ENCODE data around the gene CDH22. TPM values are rescaled to one million over a fixed set of nuclear protein-coding genes. Genes with fewer than 3 reads are reported as not detected.

Gene CDH22
- total and polyA plus RNA-seq, 10 of the 15 experiments (the other 5 are each of a cell fraction or from before 2014, with no cell fraction given): not detected

DNA sequence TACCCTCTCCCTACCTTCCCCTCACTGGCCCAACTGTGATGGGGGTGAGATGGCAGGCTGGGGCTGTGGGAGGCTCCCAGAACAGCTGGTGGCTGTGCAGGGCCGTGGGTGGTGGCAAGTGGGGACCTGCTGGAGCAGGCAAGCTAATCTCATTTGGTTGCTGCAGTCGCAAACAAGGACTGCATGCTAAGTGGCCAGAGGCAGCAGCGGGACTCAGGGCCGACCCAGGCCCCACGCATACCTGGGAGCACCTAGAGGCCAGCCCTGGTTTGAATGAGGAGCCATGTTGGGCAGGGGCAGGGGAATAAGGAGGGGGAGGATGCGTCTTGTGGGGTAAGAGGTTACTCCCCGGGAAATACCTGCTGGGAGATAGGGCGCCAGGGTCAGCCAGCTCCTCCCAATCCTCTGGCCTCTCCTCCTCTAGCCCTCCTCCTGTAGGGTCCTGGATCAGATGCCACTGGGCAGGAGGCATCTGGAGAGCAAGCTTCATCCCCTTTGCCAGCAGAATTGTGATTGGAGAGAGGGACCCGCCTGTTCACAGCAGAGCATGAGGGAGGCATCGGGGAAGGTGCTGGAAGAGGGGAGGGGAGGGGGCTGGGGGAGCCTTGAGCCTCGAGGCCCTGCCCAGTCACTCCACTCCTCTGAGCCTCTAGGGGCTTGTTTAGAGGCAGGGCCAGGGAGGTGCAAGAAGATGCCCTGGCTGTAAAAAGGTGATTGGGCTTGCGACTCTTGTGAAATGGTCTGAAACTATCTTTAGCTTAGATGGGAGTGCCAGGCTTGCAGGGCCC lies 24.3 kb upstream of the CDH22 start:
- CTCF ChIA-PET: interaction anchor here (1.5 to 1.6 kb wide), 2 partner anchors 16 to 26 kb away, joined by 5 to 7 read pairs; no protein-coding TSS in a partner anchor
- Histone ChIP-seq H3K4me2 (ENCODE audit: control insufficient read depth, insufficient read depth) (no peak overlapping the region), H3K36me3 (ENCODE audit: control insufficient read depth in 2 of 2, insufficient read depth in 2 of 2, low read length in 1 of 2) (no peaks in the 10 kb centered on the region), H3K9me3 (replicated peaks; ENCODE audit: control insufficient read depth, insufficient read depth, low read length) (no peaks in the 10 kb centered on the region), H3K4me3 (no peak overlapping the region), H3K27me3 (replicated peaks in 1 of 2; ENCODE audit: control insufficient read depth in 2 of 2, insufficient read depth in 2 of 2, low read length in 1 of 2) (peaks cover 4 to 6% of the 10 kb centered on the region in 2 experiments; a peak in 3 of 4 replicates), H2AFZ (ENCODE audit: control insufficient read depth, low read depth, low read length) (no peak overlapping the region), H3K4me1 (ENCODE audit: control insufficient read depth, insufficient read depth, low read length) (no peaks in the 10 kb centered on the region), H3K9ac (ENCODE audit: control insufficient read depth, insufficient read depth, low read length) (no peak overlapping the region), H4K20me1 (ENCODE audit: control insufficient read depth, insufficient read depth) (no peaks in the 10 kb centered on the region), H3K27ac (ENCODE audit: control insufficient read depth, insufficient read depth) (no peak overlapping the region), H3K79me2 (ENCODE audit: control insufficient read depth, insufficient read depth, low read length) (no peaks in the 10 kb centered on the region)
- DNase-seq (ENCODE audit: low read depth, low spot score) (no peak), FAIRE-seq (no peak), ATAC-seq (no peak)
- intact Hi-C loops (cut with micrococcal nuclease; ENCODE audit: unreplicated experiment) (no loop called here), in situ Hi-C loops (cut with MboI) (no loop called here)
- POLR2A ChIA-PET: no interaction called here
- BruUV-seq (replicated peaks): no TSS peak
- 24% methylated on average over 11 of the region's 12 CpGs for WGBS (ENCODE audit: insufficient coverage, insufficient replicate concordance, low lambda C conversion rate, missing lambda C conversion rate)
- RAD21 ChIA-PET (ENCODE audit: unreplicated experiment): no interaction called here
- SMC1A ChIA-PET (ENCODE audit: uncharacterized antibody, unreplicated experiment): interaction anchor here (1.3 to 1.5 kb wide), 2 partner anchors 11 to 17 kb away, joined by 3 read pairs; no protein-coding TSS in a partner anchor
- no peak for TF ChIP-seq NR2F1 (conservative IDR thresholded peaks at IDR 0.05)
- no peak for TF ChIP-seq ZNF274 (IDR thresholded peaks at IDR 0.05; ENCODE audit: insufficient read depth, insufficient read length)
- TF ChIP-seq RUNX3 (IDR thresholded peaks at IDR 0.05; ENCODE audit: low read length): no peak
- no peak for TF ChIP-seq NR2C2 (IDR thresholded peaks at IDR 0.05; ENCODE audit: borderline replicate concordance, control insufficient read depth, insufficient read length, low read depth)
- no peak for TF ChIP-seq E2F8 (IDR thresholded peaks at IDR 0.05; ENCODE audit: low read depth, partially characterized antibody)
- TF ChIP-seq FOS (IDR thresholded peaks at IDR 0.05; ENCODE audit: borderline replicate concordance, extremely low read depth, insufficient read length): no peak
- no peak for TF ChIP-seq HDGF (IDR thresholded peaks at IDR 0.05)
- TF ChIP-seq YY1 (IDR thresholded peaks at IDR 0.05; ENCODE audit: low read depth, low read length): no peak
- no peak for TF ChIP-seq NBN (IDR thresholded peaks at IDR 0.05)
- TF ChIP-seq ZBTB33 (IDR thresholded peaks at IDR 0.05): no peak
- no peak for TF ChIP-seq PML (IDR thresholded peaks at IDR 0.05; ENCODE audit: low read length)
- no peak for TF ChIP-seq ZNF217 (IDR thresholded peaks at IDR 0.05)
- TF ChIP-seq, protein P1, sequence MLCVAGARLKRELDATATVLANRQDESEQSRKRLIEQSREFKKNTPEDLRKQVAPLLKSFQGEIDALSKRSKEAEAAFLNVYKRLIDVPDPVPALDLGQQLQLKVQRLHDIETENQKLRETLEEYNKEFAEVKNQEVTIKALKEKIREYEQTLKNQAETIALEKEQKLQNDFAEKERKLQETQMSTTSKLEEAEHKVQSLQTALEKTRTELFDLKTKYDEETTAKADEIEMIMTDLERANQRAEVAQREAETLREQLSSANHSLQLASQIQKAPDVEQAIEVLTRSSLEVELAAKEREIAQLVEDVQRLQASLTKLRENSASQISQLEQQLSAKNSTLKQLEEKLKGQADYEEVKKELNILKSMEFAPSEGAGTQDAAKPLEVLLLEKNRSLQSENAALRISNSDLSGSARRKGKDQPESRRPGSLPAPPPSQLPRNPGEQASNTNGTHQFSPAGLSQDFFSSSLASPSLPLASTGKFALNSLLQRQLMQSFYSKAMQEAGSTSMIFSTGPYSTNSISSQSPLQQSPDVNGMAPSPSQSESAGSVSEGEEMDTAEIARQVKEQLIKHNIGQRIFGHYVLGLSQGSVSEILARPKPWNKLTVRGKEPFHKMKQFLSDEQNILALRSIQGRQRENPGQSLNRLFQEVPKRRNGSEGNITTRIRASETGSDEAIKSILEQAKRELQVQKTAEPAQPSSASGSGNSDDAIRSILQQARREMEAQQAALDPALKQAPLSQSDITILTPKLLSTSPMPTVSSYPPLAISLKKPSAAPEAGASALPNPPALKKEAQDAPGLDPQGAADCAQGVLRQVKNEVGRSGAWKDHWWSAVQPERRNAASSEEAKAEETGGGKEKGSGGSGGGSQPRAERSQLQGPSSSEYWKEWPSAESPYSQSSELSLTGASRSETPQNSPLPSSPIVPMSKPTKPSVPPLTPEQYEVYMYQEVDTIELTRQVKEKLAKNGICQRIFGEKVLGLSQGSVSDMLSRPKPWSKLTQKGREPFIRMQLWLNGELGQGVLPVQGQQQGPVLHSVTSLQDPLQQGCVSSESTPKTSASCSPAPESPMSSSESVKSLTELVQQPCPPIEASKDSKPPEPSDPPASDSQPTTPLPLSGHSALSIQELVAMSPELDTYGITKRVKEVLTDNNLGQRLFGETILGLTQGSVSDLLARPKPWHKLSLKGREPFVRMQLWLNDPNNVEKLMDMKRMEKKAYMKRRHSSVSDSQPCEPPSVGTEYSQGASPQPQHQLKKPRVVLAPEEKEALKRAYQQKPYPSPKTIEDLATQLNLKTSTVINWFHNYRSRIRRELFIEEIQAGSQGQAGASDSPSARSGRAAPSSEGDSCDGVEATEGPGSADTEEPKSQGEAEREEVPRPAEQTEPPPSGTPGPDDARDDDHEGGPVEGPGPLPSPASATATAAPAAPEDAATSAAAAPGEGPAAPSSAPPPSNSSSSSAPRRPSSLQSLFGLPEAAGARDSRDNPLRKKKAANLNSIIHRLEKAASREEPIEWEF (IDR thresholded peaks at IDR 0.05; ENCODE audit: insufficient replicate concordance, low read depth, low read length): no peak
- TF ChIP-seq SUZ12 (IDR thresholded peaks at IDR 0.05; ENCODE audit: unreplicated experiment): no peak
- TF ChIP-seq TBL1XR1 (IDR thresholded peaks at IDR 0.05; ENCODE audit: low read depth, low read length): no peak

All from GM12878 (cell line).